Measurements from ENCODE around the gene KRTAP20-1.

Gene KRTAP20-1

GRCh38 chr21:30638686-30639085, 22.5 kb downstream of the KRTAP20-1 start:
- DNase-seq (ENCODE audit: low read depth), result no peak
- H3K4me3 ChIP-seq (ENCODE audit: low read length), result no peak overlapping the region
- TF ChIP-seq, protein P1, sequence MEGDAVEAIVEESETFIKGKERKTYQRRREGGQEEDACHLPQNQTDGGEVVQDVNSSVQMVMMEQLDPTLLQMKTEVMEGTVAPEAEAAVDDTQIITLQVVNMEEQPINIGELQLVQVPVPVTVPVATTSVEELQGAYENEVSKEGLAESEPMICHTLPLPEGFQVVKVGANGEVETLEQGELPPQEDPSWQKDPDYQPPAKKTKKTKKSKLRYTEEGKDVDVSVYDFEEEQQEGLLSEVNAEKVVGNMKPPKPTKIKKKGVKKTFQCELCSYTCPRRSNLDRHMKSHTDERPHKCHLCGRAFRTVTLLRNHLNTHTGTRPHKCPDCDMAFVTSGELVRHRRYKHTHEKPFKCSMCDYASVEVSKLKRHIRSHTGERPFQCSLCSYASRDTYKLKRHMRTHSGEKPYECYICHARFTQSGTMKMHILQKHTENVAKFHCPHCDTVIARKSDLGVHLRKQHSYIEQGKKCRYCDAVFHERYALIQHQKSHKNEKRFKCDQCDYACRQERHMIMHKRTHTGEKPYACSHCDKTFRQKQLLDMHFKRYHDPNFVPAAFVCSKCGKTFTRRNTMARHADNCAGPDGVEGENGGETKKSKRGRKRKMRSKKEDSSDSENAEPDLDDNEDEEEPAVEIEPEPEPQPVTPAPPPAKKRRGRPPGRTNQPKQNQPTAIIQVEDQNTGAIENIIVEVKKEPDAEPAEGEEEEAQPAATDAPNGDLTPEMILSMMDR (IDR thresholded peaks at IDR 0.05; ENCODE audit: insufficient read depth, low read depth, low read length, missing control alignments), result no peak

DNA sequence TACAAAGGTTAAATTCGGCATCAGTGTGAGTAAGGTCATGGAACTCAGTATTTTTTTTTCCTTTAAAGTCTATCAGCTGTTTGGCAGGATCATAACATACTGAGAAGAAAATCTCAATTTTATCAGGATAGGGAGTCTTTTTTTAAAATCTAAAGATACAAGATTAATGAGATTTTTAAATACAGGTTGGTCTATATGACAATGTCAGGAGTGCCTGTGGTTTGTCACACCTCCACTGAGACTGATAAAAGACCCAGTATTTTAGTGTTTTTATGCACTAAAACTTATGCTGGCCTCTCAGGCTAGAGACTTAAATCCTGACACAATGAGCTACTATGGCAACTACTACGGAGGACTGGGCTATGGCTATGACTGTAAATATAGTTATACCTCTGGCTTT, 26.3 kb downstream of the KRTAP20-1 start, which contains the start of gene KRTAP20-3:
Gene KRTAP20-3 (plus strand): TSS at position 301 of the 400 bp plus-strand sequence.
- no peak for DNase-seq (ENCODE audit: low read depth)
- no peak within 1 kb of the TSS for H3K4me3 ChIP-seq (ENCODE audit: low read length)
- TF ChIP-seq, protein P1 (IDR thresholded peaks at IDR 0.05; ENCODE audit: insufficient read depth, low read depth, low read length, missing control alignments), result no peak

DNA sequence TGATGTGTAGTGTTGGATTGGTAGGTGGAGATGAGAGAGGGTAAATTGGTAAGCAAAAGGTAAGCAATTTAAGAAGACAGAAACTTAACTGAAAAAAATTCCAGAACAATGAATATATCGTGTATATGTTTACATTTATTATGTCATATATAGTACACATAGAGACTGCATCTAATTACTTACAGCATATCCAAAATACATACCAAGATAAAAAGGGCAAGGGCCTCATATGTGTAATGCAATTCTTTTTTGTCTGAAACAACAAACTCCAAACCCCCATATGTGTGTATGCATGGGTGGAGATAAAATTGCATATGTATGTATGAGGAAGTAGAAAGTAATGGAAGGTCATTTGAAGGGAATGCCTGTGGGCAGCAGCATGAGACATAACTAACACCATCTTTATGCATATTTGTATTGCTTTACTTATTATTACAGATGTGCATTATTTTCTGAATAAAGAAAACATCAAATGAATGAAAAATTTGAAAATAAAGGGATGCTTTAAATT, 30.7 kb downstream of the KRTAP20-1 start:
- no peak for DNase-seq (ENCODE audit: low read depth)
- TF ChIP-seq, protein P1 (IDR thresholded peaks at IDR 0.05; ENCODE audit: insufficient read depth, low read depth, low read length, missing control alignments), result no peak
- H3K4me3 ChIP-seq (ENCODE audit: low read length), result no peak overlapping the region

- no peak overlapping the region for H3K4me3 ChIP-seq (ENCODE audit: low read length)
- TF ChIP-seq, protein P1 (IDR thresholded peaks at IDR 0.05; ENCODE audit: insufficient read depth, low read depth, low read length, missing control alignments), result no peak
- no peak for DNase-seq (ENCODE audit: low read depth)
Measured at GRCh38 chr21:30652891-30653290, 36.7 kb downstream of the KRTAP20-1 start.
